Frontal cortex (tissue), 4 donors: ENCODE measurements around the gene RAP1GAP2. TPM values are rescaled to one million over a fixed set of nuclear protein-coding genes. Genes with fewer than 3 reads are reported as not detected.

Source experiments
- DNase-seq, 2 donors: peaks; one replicate each; pipeline ENCODE4 v3.0.0; 2012; ENCODE audit warnings: low spot score in 2 of 2
- FAIRE-seq: peaks from 2 replicates; lab custom pipeline; 2012; peaks lifted over from hg19 to GRCh38; lab: Jason Lieb, UNC
- total RNA-seq: library from RNA; depleted of rRNA; stranded (reverse); fragments of >200 nt; gene quantifications from one replicate; pipeline ENCODE4 v1.2.3, GENCODE V29; 2014
- donor health status: control.
- donor health status: control.
- donor health status: control.

The RAP1GAP2 gene
- total RNA-seq, 1 donor from 2014 or later, result 25.3 TPM

- no peak for FAIRE-seq
Observed at GRCh38 chr17:2932946-2933345, 136.7 kb downstream of the RAP1GAP2 start.

DNA sequence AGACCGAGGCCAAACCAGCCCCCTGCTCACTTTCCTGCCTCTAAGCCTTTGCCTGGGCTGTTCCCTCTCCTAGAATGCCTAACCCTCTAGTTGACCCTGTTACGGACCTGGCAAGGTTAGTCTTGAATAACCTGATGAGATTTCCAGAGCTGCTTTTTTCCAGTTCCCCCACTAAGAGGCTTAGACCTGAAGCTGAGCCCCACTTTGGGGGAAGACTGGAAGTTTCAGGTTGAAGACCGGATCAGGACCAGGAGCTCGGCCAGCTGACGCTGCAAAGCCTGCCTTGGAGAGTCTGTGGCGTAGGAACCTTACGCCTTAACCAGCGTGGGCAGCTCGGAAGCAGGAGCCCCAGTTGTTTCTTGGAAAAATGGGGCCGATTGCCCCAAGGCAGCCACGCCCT is 137.4 kb downstream of the RAP1GAP2 start:
- DNase-seq (no peak), FAIRE-seq (no peak)

More at GRCh38 chr17:2932946-2933345, 136.7 kb downstream of the RAP1GAP2 start:
- DNase-seq, result no peak

DNA sequence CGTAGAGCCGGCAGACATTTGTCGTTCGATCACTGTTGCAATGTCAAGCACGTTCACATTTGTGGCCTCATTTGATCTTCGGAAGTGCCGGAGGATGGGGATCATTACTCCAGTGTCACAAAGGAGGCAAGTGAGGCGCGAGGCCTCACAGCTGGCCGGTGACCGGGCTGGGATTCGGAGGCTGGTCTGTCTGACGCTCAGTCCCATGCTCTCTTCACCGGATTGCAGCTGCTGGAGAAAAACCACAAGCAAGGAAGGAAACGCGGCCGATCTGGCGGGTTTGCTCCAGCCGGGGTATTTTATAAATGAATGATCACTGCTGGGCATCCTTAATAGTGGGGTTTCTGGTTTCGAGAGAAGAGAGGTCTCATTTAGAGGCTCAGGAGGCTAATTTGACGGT is 139.4 kb downstream of the RAP1GAP2 start:
- DNase-seq (no peak), FAIRE-seq (no peak)

GRCh38 chr17:2936351-2936750 is 140.1 kb downstream of the RAP1GAP2 start:
- DNase-seq (no peak), FAIRE-seq (no peak)

GRCh38 chr17:2936771-2937321 is 140.6 kb downstream of the RAP1GAP2 start:
- no peak for FAIRE-seq
- no peak for DNase-seq

DNA sequence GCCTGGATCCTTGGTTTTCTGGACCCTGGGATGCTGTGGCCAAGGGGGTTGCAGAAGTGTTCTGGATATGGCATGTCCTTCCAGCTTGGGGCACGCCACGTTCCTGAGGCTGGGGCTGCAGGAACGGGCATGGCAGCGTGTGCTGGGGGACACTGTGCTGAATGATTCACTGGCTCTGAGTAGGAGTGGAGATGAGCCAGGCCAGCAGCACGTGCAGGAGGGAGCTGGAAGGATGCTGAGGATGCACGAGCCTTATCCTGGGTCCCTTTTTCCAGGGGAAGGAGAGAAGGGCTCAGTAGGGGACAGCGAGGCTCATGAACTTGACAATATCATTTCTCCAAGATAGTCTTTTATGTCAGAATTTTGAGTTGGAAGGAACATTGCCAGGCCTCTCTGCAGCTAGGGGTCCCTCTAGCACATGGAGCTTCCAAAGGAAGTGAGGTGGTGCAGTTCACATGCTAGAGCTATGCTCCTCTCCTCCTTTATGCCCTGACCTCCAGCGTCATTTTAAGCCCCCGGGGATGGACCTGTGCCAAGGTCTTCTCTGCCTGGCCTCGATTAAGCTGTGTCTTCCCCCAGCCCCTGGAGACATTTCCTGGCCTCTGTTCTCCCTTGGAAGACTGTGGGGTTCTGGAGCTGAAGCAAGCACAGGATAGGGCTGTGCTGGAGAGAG is 141.2 kb downstream of the RAP1GAP2 start:
- DNase-seq (peak in 1 of 2 donors; percentile 35), FAIRE-seq (no peak)

- DNase-seq, result no peak
Observed at GRCh38 chr17:2939714-2940351, 143.6 kb downstream of the RAP1GAP2 start.

GRCh38 chr17:2940352-2940751 is 144.1 kb downstream of the RAP1GAP2 start:
- DNase-seq (peak; percentile 34 to 62), FAIRE-seq (no peak)

More at GRCh38 chr17:2939714-2940351, 143.6 kb downstream of the RAP1GAP2 start:
- FAIRE-seq, result no peak

DNA sequence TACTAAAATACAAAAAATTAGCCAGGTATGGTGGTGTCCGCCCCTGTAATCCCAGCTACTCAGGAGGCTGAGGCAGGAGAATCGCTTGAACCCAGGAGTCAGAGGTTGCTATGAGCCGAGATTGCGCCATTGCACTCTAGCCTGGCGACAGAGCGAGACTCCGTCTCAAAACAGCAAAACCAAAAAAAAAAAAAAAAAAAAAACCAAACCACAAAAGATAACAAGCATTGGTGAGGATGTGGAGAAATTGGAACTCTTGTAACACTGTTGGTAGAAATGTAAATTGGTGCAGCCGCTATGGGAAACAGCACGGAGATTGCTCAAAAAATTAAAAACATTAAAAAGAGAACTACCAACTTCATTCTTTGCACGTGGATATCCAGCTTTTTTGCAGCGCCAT is 147.7 kb downstream of the RAP1GAP2 start:
- FAIRE-seq, result no peak
- DNase-seq, result no peak

- no peak for FAIRE-seq
Observed at GRCh38 chr17:2945299-2945698, 149.1 kb downstream of the RAP1GAP2 start.

DNA sequence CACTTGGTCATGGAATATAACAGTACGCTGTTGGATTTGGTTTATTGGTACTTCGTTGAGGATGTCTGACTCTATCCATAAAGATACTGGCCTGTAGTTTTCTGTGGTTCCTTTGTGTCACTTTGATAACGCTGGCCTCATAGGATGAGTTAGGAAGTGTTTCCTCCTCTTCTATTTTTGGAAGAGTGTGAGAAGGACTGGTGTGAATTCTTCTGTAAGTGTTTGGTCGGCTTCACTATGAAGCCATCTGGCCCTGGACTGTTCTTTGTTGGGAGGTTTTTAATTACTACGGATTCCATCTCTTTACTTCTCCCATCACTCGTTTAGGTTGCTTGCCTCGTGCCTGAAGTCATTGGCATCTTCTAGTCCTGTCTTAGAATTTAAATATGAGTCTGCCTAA is 149.9 kb downstream of the RAP1GAP2 start:
- DNase-seq (no peak), FAIRE-seq (no peak)

More at GRCh38 chr17:2945299-2945698, 149.1 kb downstream of the RAP1GAP2 start:
- DNase-seq, result no peak

DNA sequence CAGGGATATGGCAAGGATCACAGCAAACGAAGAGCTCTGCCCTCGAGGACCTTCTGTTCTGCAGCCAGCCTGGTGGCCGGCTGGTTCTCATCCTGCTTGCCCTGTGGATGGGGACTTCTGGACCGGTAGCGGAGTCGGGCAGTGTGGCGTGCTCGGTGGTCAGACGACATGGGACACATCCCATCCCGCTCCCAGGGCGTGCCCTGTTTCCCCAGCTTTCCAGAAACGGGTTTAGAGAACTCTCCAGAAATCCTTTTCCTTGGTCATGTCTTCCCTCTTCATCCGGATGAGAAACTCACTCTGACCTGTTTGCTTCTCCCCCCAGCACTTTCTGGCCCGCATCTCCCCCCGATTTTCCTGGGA is 151.3 kb downstream of the RAP1GAP2 start:
- no peak for FAIRE-seq

DNA sequence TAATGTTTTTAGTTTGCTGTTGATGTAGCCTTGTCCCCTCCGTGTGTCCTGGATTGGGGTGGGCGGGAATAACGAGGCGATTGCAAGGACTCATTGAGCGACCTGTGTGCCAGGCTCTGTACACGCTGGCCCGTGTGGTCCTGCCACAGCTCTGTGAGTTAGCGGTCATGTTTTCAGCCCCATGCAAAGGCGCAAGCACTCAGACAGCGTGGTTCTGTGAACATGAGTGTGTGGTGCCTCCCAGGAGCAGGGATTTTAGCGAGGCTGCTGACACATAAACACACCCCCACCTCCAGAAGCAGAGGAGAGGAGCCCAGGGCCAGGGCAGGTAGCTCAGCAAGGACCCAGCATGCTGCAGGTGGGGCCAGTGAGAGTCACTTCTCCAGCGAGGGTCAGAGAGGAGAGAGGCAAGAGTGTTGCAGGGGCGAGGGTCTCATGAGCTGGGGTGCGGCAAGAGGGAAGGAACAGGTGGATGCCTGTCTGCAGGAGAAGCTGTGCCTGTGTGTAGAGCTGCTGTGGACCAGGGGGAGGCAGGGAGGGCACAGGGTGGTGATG is 151.8 kb downstream of the RAP1GAP2 start:
- no peak for DNase-seq
- no peak for FAIRE-seq

More for the DNA sequence above, 151.3 kb downstream of the RAP1GAP2 start:
- DNase-seq, result no peak

GRCh38 chr17:2948721-2949468 is 152.7 kb downstream of the RAP1GAP2 start:
- no peak for DNase-seq
- no peak for FAIRE-seq

DNA sequence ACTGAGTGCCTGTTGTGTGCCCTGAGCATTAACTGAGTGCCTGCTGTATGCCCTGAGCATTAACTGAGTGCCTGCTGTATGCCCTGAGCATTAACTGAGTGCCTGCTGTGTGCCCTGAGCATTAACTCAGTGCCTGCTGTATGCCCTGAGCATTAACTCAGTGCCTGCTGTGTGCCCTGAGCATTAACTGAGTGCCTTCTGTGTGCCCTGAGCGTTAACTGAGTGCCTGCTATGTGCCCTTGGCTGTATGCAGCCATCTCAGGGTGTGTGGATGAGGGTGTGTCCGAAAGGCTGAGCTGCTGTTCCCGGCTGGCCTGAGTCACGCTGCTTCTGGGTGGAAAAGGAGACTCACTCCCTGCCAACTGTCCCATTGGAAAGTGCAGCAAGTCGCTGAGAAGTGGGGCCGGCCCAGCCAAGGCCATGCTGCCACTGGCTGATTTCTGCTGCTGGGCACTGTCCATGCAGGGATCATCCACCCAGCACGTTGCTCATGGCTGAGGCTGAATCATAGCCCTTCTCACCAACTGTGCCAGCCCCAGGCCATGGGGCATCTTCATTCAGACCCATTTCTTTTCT is 153.3 kb downstream of the RAP1GAP2 start:
- FAIRE-seq (no peak), DNase-seq (no peak)

- FAIRE-seq, result no peak
- no peak for DNase-seq
Observed at GRCh38 chr17:2950846-2951245, 154.6 kb downstream of the RAP1GAP2 start.

- DNase-seq, result no peak
- no peak for FAIRE-seq
Observed at GRCh38 chr17:2952174-2952845, 156.1 kb downstream of the RAP1GAP2 start.

DNA sequence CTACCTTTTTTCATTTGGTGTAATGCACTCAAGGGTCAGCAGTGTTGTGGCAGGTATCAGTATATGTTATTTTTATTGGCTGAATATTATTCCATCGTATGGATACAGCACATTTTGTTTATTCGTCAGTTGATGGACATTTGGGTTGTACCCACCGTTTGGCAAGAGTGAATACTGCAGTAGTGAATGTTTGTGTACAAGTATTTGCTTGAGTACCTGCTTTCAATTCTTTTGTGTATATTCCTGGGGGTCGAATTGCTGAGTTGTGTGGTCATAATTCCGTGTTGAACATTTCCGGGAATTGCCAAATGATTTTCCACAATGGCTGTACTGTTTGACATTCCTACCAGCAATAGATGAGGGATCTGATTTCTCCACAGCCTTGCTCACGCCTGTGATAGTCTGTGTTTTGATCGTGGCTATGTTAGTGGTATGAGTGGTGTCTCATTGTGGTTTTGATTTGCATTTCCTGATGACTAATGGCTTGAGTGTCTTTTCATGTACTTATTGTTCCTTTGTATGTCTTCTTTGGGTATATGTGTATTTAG is 158.7 kb downstream of the RAP1GAP2 start:
- DNase-seq (no peak), FAIRE-seq (no peak)

GRCh38 chr17:2955931-2956582 is 159.8 kb downstream of the RAP1GAP2 start:
- no peak for DNase-seq
- FAIRE-seq, result no peak
